Stimulated activated CD8-positive, alpha-beta memory T cell treated with anti-CD3 and anti-CD28 coated beads, Interleukin-15, amount 100 ng/mL, for 1 hour (primary cell): ENCODE measurements around the gene PCP2.

Experiments
- DNase-seq: peaks from one replicate; pipeline ENCODE4 v3.0.0-alpha.2; 2020; ENCODE audit warnings: low read depth

PCP2 gene

DNA sequence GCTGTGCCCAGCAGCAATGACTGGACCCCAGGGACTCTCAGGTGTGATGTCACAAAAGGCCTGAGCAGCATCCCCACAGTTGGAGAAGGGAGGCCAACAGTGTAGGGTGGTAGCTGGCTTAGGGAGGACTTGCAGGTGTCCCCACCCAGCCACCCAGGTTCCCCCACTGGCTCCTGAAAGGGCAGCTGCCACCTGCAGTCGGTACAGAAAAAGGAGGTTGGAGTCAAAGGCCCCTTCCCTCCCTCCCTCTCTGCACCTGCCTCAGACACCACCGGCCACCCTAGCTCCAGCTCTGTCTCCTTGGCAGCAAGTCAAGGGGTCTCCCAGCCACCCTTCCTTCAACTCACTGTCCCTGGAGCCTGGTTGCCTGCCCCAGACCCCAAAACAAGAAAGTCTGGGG, at the start of gene PCP2:
Gene PCP2 (minus strand): TSS at position 22 of the 400 bp plus-strand sequence. CDS start 262 bp downstream, outside the sequence.
- DNase-seq = no peak

DNA sequence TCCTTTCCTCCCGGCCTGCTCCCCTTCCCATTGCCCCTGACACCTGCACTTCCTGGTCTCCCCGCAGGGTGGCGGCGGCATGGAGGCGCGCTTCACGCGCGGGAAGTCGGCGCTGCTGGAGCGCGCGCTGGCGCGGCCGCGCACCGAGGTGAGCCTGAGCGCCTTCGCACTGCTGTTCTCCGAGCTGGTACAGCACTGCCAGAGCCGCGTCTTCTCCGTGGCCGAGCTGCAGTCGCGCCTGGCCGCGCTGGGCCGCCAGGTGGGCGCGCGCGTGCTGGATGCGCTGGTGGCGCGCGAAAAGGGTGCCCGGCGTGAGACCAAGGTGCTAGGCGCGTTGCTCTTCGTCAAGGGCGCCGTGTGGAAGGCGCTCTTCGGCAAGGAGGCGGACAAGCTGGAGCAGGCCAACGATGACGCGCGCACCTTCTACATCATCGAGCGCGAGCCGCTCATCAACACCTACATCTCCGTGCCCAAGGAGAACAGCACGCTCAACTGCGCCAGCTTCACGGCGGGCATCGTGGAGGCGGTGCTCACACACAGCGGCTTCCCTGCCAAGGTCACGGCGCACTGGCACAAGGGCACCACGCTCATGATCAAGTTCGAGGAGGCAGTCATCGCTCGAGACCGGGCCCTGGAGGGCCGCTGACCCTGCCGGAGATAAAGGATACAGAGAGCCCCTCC, 48.8 kb upstream of the PCP2 start:
- no peak for DNase-seq

DNA sequence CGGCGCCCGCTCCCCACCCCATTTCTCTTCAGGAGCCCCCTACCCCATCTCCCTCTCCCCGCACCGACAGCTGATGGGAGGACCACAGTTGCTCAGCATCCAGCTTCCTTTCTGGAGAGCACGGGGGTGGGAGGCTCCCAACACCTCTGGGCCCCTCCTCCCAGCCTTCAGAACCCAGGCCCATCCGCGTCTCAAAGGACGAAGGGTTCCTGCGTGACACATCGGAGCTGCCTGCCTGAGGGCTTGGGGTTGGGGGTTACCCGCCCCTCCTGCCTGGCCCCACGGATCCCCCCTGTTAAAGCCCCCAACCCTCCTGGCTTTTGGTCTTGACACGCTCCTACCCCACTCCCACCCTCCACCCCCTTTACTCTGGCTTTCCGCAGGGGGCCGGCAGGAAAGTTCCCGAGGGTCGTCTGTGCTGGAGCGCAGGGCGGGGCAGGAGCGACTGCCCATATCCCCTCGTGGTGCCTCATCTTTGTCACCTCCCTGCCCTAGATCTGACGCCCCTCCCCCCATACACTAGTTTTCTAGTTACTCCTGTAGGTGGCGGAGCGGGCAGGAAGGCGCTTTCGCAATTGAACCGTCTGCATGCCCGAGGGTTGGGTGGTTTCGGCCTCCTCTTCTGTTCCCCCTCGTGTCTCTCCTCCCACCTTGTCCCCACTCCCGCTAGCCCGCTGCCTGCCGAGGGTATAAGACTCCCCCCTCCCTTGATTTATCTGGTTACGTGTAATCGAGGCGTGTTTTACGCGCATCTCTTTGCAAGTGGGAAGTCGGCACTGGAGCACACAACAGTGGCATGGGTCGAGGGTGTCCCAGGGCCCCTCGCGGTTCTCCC, 48.0 kb upstream of the PCP2 start:
- DNase-seq = peak; percentile 66

DNA sequence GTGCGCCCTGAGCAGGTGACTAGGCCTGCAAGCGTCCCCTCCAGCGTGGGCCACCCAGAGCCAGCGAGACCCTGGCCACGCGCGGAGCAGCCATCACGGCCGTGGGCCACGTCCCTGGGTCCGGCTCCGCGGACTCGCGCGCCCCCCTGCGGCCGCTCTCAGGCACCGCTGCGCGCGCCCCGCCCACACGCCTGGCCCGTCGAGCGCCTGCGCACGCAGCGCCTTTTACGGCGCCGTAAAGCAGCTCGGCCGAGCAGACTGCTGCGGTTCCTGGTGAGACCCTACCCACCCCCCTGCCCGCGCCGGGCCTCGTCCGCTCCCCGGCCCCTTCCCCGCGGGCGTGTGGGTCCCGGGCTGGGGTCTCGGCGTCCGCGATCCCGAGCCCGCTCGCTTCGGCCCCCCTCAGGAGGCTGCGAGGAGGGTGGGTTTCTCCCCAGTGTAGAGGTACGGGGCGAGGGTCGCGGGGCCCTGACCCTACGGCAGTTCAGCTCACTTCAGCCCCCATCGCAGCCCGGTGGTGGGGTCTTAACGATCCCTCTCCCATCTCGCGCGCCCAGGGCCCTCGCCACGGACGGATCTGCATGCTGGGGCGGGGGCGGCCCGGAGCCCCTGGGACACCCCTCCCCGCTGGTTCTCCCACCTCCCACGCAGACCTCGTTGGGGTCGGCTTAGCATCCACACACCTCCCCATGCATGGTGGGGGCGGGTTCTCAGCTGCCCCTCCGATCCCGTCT, 47.3 kb upstream of the PCP2 start, which contains the start of gene TRAPPC5:
Gene TRAPPC5 (plus strand): TSS at position 228 of the 734 bp plus-strand sequence. CDS start 1,421 bp downstream, outside the sequence.
- peak; percentile 63 for DNase-seq

DNA sequence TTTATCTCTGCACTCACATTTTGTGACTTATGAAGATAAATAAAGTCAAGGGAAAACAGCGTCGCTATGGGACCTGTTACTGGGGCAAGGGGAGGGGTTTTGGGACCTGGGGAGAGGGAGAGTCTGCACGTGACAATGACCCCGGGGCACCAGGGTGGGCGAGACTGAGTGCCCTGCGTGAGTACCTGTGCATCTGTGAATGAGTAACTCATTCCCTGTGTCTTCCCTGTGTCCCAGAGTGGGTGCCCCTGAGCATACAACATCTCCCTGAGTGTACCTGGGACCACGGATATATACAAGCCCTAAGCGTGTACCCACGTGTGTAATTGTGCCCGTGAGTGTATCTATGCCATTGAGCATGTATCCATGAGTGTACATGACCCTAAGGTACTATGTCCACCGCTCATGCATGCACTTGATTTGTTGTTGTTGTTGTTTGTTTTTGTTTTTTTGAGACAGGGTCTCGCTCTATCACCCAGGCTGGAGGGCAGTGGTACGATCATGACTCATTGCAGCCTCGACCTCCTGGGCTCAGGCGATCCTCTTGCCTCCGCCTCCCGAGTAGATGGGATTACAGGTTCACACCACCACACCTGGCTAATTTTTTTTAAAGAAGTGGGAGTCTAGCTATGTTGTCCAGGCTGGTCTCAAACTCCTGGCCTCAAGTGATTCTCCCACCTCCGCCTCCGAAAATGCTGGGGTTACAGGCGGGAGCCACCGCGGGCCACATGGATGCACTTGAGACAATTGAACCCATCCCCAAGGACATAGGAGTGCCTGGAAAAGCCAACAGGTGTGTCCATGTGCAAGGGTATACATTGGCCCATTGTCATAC, 46.5 kb upstream of the PCP2 start:
- DNase-seq = no peak

DNA sequence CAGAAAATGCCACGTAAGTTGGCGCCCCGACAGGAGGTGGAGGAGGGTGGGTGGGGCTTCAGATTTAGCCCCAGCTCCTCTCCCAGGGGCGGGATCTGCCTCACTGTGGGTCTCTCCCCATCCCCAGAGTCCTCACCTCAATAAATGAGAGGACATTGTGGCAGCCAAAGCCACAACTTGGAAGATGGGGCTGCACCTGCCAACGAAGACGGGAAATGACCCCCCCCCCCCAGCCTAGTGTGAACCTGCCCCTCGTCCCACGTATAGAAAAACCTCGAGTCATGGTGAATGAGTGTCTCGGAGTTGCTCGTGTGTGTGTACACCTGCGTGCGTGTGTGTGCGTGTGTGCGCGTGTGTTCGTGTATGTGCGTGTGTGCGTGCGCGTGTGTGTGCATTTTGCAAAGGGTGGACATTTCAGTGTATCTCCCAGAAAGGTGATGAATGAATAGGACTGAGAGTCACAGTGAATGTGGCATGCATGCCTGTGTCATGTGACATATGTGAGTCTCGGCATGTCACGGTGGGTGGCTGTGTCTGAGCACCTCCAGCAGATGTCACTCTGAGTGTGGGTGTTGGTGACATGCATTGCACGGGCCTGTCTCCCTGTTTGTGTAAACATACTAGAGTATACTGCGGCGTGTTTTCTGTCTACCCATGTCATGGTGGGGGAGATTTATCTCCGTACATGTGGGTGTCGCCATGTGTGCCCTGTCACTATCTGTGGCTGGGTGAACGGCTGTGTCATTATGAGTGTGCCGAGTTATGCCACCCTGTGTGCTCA, 45.6 kb upstream of the PCP2 start:
- peak; percentile 41 for DNase-seq

DNA sequence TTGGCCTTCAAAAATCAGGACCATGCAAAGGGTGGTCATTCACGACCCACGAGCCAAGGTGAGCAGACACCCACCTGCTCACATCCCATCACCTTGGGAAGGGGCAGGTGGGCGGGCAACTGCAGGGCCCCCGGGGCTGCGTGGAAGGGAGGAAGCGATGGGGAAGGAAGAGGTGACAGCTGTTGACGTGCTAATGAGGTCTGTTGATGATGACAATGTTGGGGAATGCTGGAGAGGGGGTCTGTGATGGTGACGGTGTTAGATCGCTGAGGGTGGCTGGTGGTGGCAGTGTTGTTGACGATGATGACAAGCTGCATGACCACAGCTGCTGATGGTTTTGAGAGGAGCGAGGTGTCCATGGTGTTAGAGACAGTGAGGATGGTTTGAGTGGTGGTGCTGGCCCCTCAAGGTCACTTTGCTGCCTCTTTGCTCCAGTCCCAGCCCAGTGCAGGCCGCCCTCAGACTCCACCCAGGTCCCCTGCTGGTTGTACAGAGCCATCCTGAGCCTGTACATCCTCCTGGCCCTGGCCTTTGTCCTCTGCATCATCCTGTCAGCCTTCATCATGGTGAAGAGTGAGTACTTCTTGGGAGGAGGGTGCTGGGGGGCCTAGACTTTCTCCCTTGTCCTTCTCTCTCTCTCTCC, 44.3 kb upstream of the PCP2 start:
- no peak for DNase-seq

DNA sequence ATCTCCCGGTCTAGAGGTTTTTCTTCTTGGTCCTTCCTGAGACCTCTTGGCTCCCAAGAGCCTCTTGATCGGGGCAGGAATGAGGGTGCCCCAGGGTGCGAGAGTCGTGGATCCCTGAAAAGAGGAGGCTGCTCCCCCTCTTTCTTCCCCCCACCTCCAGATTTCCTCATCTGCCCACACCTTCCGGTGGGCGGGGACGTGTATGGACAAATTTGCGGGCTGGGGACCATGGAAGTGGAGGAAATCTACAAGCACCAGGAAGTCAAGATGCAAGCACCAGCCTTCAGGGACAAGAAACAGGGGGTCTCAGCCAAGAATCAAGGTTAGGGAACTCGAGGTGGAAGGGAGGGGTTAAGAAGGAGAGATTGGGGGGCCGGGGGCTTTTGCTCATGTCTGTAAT, 43.3 kb upstream of the PCP2 start, which contains the start of gene MCEMP1:
Gene MCEMP1 (plus strand): TSS at position 237 of the 400 bp plus-strand sequence. CDS start 31 bp downstream, at position 268.
- DNase-seq = no peak

DNA sequence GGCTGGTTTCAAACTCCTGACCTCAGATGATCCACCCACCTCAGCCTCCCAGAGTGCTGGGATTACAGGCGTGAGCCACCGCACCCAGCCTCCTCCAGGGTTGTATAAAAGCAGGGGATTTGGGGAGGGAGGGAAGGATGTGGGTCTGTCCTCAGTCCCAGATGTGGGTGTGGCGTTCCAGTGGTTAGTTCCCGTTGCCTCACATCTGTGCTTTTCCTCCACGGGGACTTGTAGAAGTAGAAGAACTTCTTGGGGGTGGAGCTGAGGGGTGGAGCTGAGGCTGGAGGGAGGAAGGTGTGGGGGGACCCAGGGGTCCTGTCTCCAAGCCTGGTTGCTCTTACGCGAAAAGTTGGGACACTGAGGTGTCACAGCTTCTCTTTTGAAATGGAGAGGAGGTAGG, 42.9 kb upstream of the PCP2 start:
- DNase-seq = no peak

DNA sequence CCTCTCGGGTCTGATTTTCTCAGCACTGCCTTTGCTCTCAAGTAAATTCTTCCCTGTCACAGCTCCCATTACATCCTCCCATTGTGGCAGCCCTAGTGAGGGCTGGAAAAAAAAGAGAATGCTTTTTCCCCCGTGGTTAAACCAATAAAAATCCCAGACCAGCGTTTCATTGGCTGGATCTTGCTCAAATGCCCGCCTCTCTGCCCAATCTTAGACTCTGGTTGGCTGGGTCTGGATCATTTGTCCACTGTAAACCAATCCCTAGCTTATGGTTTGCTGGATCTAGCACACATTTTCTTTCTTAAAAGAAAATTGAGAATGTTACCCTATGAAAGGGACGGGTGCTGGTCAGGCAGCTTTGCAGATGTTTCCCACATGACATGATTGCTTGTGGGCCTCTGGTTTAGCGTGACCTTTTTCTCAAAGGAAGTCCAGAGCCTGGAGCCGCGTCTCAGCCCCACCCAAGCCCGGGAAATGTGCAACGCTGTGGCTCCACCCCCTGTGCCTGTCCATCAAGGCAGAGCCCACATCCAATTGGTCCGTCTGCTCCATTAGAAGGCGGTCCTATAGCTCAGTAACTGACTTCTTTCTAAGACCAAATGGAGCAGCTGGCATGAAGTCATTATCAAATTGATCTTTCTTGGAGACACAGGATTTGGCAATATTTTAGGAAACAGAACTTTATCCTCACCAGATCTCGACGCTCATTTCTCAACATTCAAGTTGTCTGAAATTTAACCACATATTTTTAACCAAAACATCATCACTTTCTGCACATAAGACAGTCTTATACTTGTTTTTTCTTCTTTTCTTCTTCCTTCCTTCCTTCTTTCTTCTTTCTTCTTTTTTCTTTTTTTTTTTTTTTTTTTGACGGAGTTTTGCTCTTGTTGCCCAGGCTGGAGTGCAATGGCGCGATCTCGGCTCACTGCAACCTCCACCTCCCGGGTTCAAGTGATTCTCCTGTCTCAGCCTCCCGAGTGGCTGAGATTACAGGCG, 40.8 kb upstream of the PCP2 start:
- DNase-seq = no peak

DNA sequence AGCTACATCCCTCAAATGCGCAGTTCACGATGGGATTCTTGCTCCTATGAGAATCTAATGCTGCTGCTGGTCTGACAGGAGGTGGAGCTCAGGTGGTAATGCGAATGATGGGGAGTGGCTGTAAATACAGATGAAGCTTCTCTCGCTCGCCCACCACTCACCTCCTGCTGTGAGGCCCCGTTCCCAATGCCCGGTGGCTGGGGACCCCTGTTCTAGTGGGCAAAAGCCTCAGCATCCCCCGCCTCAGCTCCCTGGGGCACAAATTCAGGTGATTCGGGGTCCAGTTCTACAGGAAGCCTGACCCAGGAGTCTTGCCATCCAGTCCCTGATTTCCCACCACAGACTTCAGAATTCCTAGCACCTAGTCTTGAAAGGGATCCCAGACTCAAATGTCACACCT, 39.0 kb upstream of the PCP2 start:
- DNase-seq = no peak

DNA sequence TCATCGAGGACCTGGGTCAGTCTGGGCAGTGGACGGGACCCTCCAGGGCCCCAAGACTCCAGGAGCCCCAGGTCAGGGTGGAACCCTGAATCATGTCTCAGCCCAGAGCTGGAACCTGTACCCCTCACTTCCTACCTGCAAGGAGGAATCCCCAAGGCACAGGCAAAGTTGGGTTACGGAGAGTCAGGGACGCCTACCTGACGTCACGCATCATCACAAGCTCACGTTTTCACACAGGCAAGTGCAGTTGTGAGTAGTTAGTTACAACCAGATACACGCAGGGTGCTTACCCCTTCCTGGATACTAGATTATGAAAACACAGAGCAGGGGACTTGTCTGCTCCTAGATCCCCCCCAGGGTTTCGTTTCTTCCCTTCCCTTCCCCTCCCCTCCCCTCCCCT, 37.3 kb upstream of the PCP2 start:
- DNase-seq = no peak

DNA sequence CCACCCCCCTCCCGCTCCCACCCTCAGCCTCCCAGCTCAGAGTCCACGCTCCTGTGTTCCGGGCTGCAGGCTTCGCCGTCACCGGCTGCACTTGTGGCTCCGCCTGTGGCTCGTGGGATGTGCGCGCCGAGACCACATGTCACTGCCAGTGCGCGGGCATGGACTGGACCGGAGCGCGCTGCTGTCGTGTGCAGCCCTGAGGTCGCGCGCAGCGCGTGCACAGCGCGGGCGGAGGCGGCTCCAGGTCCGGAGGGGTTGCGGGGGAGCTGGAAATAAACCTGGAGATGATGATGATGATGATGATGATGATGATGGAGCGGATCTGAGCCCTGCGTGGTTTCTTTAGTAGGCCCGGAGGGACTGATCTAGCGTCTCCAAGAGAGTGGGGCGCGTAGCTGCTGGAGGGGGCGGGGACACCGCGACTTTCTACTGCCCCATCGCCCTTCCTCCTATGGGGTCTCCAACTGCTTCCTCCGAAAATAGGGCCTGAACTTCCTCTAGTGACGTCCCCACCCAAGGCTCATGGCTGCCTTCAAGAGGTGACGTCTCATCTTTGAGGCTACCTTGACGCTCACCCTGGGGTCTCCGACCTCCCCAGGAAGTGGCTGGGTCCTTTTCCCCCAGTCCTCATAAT, 36.7 kb upstream of the PCP2 start:
- DNase-seq = no peak

DNA sequence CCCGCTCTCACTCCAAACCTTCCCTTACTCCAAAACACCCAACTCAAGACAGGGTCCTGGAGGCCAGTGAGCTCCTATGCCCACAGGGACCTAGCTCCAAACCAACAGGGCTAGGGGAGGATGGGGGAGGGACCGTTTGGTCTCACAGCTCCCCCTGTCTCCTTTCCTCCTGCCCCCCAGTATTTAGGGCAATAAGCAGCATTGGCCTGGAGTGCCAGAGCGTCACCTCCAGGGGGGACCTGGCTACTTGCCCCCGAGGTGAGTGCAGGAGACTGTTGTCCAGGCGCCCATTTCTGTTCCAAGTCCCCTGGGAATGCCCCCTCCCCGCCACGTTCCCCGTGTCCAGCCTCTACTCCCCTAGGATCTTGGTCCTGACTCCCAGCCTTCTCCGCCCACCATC, 36.1 kb upstream of the PCP2 start:
- DNase-seq = no peak

DNA sequence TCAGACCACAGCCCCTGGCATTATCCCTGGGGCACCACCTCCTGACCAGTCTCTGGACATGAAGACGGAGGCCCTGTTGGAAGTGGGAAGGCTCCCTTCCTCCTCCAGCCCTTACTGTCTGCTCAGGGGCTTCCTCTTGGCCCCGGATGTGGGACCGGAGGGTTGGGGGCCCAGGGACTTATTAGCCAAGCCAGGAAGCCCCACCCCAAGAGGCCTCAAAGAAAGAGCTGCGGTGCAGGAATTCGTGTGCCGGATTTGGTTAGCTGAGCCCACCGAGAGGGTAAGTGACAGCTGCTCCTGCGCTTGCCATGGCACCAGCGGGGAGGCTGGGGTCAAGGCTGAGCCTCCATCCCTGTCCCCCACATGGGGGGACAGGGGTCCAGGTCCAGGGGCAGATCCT, 35.3 kb upstream of the PCP2 start, which contains the start of gene RETN:
Gene RETN (plus strand): TSS at position 208 of the 400 bp plus-strand sequence. CDS start 278 bp downstream, outside the sequence.
- DNase-seq = no peak

DNA sequence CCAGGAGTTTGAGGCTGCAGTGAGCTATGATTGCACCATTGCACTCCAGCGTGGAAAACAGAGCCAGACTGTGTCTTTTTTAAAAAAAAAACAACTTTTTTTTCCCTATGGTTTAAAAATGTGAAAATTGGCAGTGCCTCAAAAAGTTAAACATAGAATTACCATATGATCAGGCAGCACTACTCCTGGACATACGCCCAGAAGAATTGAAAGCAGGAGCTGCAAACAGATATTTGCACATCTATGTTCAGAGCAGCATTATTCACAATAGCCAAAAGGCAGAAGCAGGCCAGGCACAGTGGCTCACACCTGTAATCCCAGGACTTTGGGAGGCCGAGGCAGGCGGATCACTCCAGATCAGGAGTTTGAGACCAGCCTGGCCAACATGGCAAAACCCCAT, 31.6 kb upstream of the PCP2 start:
- no peak for DNase-seq

DNA sequence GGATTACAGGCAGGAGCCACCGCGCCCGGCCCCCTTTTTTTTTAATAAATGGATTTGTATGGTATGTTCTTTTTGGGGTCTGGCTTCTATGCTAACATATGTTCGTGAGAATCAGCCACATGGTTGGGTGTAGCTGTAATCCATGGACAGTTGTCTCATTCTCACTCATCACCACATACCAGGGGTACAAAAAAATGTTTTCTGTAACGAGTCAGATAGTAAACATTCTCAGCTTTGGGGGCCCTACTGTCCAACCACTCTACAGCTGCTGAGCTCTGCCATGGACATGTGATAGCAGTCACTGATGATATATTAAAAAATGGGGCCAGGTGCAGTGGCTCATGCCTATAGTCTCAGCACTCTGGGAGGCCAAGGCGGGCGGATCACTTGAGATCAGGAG, 30.2 kb upstream of the PCP2 start:
- no peak for DNase-seq

DNA sequence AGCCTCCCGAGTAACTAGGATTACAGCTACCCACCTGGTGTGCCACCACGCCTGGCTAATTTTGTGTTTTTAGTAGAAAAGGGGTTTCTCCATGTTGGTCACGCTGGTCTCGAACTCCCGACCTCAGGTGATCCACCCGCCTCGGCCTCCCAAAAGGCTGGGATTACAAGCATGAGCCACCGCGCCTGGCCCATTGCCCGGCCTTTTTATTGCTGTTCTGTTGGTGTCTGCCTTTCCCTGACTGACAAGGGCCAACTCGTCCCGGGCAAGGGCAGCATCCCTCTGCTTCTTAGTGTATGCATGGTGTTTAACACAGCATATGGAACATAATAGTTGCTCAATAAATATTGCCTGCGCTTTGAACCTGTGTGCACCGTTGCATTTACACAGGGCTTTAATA, 29.1 kb upstream of the PCP2 start:
- DNase-seq = no peak
